Measurements from ENCODE around the gene TUBB3.
"Not testable (repeated sequence)": the region's sequence is repeated elsewhere in the genome, so short reads cannot be mapped to it uniquely, and the experiment has no call there.

TUBB3 gene

DNA sequence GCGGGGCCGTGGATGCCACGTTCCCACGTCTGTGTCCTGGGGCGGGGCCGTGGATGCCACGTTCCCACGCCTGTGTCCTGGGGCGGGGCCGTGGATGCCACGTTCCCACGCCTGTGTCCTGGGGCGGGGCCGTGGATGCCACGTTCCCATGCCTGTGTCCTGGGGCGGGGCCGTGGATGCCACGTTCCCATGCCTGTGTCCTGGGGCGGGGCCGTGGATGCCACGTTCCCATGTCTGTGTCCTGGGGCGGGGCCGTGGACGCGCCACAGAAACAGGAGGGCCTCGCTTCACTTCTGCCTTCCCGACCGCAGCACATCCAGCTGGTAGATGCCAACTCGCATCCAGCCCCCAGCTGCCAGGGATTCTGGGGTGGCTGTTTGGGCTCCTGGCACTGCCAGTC, 10.9 kb downstream of the TUBB3 start:
- not testable (repeated sequence) for H3K9ac ChIP-seq (ENCODE audit: low read depth, low read length); H3K4me1 ChIP-seq (ENCODE audit: insufficient read depth, low read length); H3K9me3 ChIP-seq (ENCODE audit: control insufficient read depth, insufficient read depth, low read length)
- H3K36me3 ChIP-seq (ENCODE audit: insufficient read depth, low read length): peaks cover 12% of the 10 kb centered on the region

- Histone ChIP-seq H3K4me1 (ENCODE audit: insufficient read depth, low read length) (no peaks in the 10 kb centered on the region), H3K9ac (ENCODE audit: low read depth, low read length) (no peak overlapping the region), H3K36me3 (ENCODE audit: insufficient read depth, low read length) (peaks cover 12% of the 10 kb centered on the region), H3K9me3 (ENCODE audit: control insufficient read depth, insufficient read depth, low read length) (no peaks in the 10 kb centered on the region)
Measured at GRCh38 chr16:89934611-89935553, 11.7 kb downstream of the TUBB3 start.

- H3K4me1 ChIP-seq (ENCODE audit: insufficient read depth, low read length); H3K9me3 ChIP-seq (ENCODE audit: control insufficient read depth, insufficient read depth, low read length); H3K9ac ChIP-seq (ENCODE audit: low read depth, low read length): not testable (repeated sequence)
- peaks cover 12% of the 10 kb centered on the region for H3K36me3 ChIP-seq (ENCODE audit: insufficient read depth, low read length)
Measured at GRCh38 chr16:89935620-89936019, 12.5 kb downstream of the TUBB3 start.

DNA sequence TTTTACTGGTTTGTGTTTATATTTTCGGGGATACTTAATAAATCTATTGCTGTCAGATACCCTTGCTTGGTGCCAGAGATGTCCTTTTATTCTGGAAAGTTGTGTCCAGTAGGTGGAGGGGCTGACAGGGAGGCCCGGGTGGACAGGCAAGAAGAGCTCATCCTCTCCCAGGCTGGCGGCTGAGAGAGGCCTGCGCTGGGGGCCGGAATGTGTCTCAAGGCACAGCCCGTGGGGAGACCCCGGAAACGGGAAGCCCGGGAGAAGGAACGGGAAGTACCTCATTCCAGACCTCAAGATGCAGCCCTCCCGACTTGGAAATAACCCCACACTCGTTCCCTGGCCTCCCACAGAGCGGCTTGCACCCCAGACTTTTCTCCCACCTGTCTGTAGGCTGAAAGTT, 12.9 kb downstream of the TUBB3 start:
- Histone ChIP-seq H3K9me3 (ENCODE audit: control insufficient read depth, insufficient read depth, low read length) (no peaks in the 10 kb centered on the region), H3K36me3 (ENCODE audit: insufficient read depth, low read length) (peaks cover 12% of the 10 kb centered on the region), H3K9ac (ENCODE audit: low read depth, low read length) (no peak overlapping the region), H3K4me1 (ENCODE audit: insufficient read depth, low read length) (no peaks in the 10 kb centered on the region)

DNA sequence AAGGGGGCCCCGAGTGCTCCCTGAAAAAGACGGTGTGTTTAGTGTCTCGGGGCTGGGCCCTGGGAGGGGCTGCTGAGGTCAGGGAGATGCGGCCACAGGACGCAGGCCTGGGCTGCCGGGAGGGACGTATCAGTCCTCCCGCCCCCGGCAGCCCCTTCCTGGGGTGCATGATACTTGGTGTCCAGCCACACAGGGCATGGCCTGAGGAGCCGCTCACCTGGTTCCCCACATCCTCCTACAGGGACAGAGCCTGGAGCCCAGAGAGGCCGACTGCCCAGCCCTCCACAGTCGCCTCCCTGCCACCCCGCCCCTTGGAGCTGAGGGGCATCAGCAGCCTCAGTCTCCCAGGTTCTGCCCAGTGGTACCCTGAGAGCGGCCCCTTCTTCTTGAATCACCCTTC, 13.4 kb downstream of the TUBB3 start:
- no peaks in the 10 kb centered on the region for H3K9me3 ChIP-seq (ENCODE audit: control insufficient read depth, insufficient read depth, low read length)
- H3K9ac ChIP-seq (ENCODE audit: low read depth, low read length): no peak overlapping the region
- no peaks in the 10 kb centered on the region for H3K4me1 ChIP-seq (ENCODE audit: insufficient read depth, low read length)
- peaks cover 12% of the 10 kb centered on the region for H3K36me3 ChIP-seq (ENCODE audit: insufficient read depth, low read length)

DNA sequence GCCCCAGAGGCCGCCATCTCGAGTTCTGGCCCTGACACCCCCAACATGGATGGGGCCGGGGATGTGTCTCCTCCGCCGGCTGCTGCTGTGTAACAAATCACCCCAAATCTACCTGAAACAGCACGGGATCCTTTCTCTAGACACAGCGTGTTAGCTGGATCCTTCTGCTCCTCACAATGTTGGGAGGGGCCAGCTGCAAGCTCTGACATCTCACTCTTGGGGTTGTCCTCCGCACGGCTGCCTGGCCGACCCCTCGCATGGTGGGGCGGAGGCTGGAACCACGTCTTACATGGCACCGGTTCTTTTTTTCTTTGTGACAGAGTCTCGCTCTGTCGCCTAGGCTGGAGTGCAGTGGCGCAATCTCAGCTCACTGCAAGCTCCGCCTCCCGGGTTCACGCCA, 13.8 kb downstream of the TUBB3 start:
- Histone ChIP-seq H3K9me3 (ENCODE audit: control insufficient read depth, insufficient read depth, low read length) (no peaks in the 10 kb centered on the region), H3K36me3 (ENCODE audit: insufficient read depth, low read length) (peaks cover 12% of the 10 kb centered on the region), H3K4me1 (ENCODE audit: insufficient read depth, low read length) (no peaks in the 10 kb centered on the region), H3K9ac (ENCODE audit: low read depth, low read length) (no peak overlapping the region)

DNA sequence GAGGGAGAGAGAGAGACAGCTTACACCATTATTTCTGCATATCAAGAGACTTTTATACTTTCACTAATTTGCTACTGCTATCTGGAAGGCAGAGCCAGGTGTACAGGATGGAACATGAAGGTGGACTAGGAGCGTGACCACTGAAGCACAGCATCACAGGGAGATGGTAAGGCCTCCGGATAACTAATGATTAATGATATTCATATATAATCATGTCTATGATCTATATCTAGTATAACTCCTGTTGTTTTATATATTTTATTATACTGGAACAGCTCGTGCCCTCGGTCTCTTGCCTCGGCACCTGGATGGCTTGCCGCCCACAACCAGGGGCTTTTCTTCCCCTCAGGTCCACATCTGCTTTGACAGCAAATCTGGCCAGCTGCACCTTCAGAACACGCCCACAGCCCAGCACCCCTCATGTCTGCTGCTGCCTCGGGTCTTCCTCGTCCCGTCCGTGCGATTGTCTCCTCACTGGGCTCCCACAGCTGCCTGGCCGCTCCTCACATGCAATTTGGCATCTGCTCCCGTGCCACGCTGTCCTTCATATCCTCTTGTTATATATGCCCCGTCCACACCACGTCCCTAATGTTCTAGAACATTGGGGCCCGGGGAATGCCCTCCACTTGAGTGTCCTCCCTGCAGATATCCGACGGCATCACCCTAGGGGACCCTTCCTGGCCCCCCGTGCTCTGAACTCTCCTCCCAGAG, 15.2 kb downstream of the TUBB3 start:
- H3K36me3 ChIP-seq (ENCODE audit: insufficient read depth, low read length): peaks cover 4% of the 10 kb centered on the region
- no peaks in the 10 kb centered on the region for H3K4me1 ChIP-seq (ENCODE audit: insufficient read depth, low read length)
- no peak overlapping the region for H3K9ac ChIP-seq (ENCODE audit: low read depth, low read length)
- H3K9me3 ChIP-seq (ENCODE audit: control insufficient read depth, insufficient read depth, low read length): no peaks in the 10 kb centered on the region

DNA sequence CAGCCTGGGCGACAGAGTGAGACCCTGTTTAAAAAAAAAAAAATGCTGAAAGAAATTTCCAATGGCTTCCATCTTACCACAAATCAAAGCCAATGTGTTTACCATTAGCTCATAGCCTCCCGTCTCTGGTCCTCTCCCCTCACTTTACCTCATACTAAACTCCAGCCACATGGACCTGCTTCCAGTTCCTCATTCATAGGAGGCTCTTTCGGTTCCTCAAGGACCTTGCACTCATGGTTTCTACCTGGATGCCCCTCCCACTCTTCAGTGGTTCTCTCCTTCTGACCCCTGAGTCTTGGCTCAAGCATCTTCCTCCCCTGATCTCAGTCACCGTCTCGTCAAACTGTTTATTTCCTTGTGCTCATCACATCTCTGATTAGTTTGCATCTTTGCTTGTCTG, 21.6 kb downstream of the TUBB3 start:
- no peaks in the 10 kb centered on the region for H3K9me3 ChIP-seq (ENCODE audit: control insufficient read depth, insufficient read depth, low read length)
- H3K9ac ChIP-seq (ENCODE audit: low read depth, low read length): no peak overlapping the region
- H3K36me3 ChIP-seq (ENCODE audit: insufficient read depth, low read length): no peaks in the 10 kb centered on the region
- no peaks in the 10 kb centered on the region for H3K4me1 ChIP-seq (ENCODE audit: insufficient read depth, low read length)

GRCh38 chr16:89945654-89946053, 22.5 kb downstream of the TUBB3 start:
- no peaks in the 10 kb centered on the region for H3K36me3 ChIP-seq (ENCODE audit: insufficient read depth, low read length)
- H3K9ac ChIP-seq (ENCODE audit: low read depth, low read length): no peak overlapping the region
- H3K4me1 ChIP-seq (ENCODE audit: insufficient read depth, low read length): no peaks in the 10 kb centered on the region
- no peaks in the 10 kb centered on the region for H3K9me3 ChIP-seq (ENCODE audit: control insufficient read depth, insufficient read depth, low read length)

GRCh38 chr16:89946515-89946914, 23.4 kb downstream of the TUBB3 start:
- H3K9ac ChIP-seq (ENCODE audit: low read depth, low read length): no peak overlapping the region
- no peaks in the 10 kb centered on the region for H3K9me3 ChIP-seq (ENCODE audit: control insufficient read depth, insufficient read depth, low read length)
- H3K36me3 ChIP-seq (ENCODE audit: insufficient read depth, low read length): no peaks in the 10 kb centered on the region
- H3K4me1 ChIP-seq (ENCODE audit: insufficient read depth, low read length): no peaks in the 10 kb centered on the region

DNA sequence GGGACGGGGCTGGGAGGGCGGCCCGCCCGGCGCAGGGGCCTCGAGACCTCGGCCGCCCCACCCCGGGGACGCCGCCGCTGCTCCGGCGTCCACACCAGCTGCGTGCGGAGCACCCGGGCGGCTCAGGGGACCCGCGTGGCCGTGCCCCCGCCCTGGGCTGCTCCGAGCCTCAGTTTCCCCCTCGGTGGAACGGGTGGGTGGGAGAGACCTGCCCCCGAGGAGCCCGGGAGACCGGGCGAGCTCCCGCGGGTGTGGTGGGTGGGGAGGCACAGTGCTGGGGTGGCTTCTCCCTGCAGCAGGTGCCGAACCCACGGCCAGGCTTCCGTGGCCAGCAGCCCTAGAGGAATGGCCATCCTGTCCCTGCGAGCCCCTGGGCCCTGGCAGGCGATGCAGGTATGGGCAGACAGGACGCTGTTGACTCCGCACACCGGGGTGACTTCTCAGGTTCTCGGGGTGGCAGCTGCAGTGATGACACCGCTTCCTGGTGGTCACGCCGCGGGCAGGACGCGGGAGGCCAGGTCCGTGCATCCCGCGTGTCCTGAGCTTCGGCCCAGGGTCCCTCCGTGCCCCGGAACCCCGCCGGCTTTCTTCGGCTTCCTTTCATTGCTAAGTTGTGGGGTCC, 26.1 kb downstream of the TUBB3 start:
- Histone ChIP-seq H3K4me1 (ENCODE audit: insufficient read depth, low read length) (no peaks in the 10 kb centered on the region), H3K9me3 (ENCODE audit: control insufficient read depth, insufficient read depth, low read length) (no peaks in the 10 kb centered on the region), H3K9ac (ENCODE audit: low read depth, low read length) (peak overlapping the region; percentile 67)

DNA sequence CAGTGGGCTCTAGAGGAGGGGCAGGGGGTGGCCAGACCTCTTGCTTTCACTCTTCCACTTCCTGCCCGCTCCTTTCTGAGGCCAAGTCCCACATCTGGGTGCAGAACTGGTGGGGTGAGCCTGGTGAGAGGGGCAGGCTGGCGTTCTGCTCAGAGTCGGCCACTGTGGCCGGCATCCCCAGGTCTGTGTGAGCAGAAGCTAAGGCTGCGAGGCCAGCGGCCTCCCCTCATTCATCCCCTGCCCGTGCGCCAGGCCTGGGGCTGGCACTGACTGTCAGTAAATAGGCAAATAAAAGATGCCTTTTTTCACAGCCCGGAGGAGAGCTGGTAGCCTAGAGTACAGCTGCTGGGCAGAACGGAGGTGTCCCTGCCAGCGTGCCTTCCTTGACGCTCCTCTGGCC, 26.6 kb downstream of the TUBB3 start:
- Histone ChIP-seq H3K9ac (ENCODE audit: low read depth, low read length) (peak overlapping the region; percentile 67; the same call in 1 of the 2 replicates), H3K36me3 (ENCODE audit: insufficient read depth, low read length) (no peaks in the 10 kb centered on the region), H3K9me3 (ENCODE audit: control insufficient read depth, insufficient read depth, low read length) (no peaks in the 10 kb centered on the region), H3K4me1 (ENCODE audit: insufficient read depth, low read length) (no peaks in the 10 kb centered on the region)

More for the DNA sequence above, 26.1 kb downstream of the TUBB3 start:
- no peaks in the 10 kb centered on the region for H3K36me3 ChIP-seq (ENCODE audit: insufficient read depth, low read length)

GRCh38 chr16:89951509-89951908, 28.4 kb downstream of the TUBB3 start:
- H3K36me3 ChIP-seq (ENCODE audit: insufficient read depth, low read length): no peaks in the 10 kb centered on the region
- H3K4me1 ChIP-seq (ENCODE audit: insufficient read depth, low read length): no peaks in the 10 kb centered on the region
- H3K9ac ChIP-seq (ENCODE audit: low read depth, low read length): no peak overlapping the region
- H3K9me3 ChIP-seq (ENCODE audit: control insufficient read depth, insufficient read depth, low read length): no peaks in the 10 kb centered on the region

- Histone ChIP-seq H3K4me1 (ENCODE audit: insufficient read depth, low read length) (no peaks in the 10 kb centered on the region), H3K9me3 (ENCODE audit: control insufficient read depth, insufficient read depth, low read length) (no peaks in the 10 kb centered on the region), H3K9ac (ENCODE audit: low read depth, low read length) (no peak overlapping the region), H3K36me3 (ENCODE audit: insufficient read depth, low read length) (no peaks in the 10 kb centered on the region)
Measured at GRCh38 chr16:89952049-89952448, 28.9 kb downstream of the TUBB3 start.
